D341Med (cell line): ENCODE results near the gene SMYD3.

Experiments used
- DNase-seq: peaks from one replicate; pipeline ENCODE4 v3.0.0; 2012; ENCODE audit warnings: low spot score

Gene SMYD3

DNA sequence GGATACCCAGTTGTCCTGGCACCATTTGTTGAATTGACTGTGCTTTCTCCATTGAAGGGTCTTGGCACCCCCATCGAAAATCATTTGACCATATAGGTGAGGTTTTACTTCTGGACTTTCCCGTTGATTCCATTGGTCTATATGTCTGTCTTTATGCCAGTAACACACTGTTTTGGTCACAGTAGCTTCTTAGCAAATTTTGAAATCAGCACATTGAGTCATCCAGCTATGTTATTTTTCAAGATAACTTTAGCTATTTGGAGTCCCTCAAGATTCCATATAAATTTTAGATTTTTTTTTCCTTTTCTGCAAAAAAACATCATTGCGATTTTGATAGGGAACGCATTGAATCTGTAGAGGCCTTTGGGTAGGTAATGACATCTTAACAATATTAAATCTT lies 235.6 kb downstream of the SMYD3 start:
- no peak for DNase-seq

DNA sequence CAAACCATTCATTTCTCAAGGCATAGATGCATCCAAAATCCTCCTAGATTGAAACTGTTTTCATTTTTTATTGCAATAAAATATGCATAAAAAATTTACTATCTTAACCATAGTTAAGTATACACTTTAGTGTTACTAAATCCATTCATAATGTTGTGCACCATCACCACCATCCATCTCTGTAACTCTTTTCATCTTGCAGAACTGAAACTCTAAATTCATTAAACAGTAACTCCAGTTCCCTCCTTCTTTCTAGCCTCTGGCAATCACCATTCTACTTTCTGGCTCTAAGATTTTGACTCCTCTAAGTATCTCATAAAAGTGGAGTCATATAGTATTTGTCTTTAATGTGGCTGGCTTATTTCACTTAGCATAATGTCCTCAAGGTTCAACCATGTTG lies 236.8 kb downstream of the SMYD3 start:
- no peak for DNase-seq

DNA sequence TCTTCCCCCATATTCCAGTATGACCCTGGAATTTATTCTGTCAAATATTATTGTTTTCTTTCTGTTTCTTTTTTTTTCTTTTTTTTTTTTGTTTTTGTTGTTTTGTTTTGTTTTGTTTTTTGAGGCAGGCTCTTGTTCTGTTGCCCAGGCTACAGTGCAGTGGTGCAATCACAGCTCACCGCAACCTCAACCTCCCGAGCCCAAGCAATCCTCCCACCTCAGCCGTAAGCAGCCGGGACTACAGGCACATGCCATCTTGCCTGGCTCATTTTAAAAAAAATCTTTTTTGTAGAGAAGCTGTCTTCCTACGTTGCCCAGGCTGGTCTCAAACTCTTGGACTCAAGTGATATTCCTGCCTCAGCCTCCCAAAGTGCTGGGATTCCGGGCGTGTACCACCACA lies 237.6 kb downstream of the SMYD3 start:
- no peak for DNase-seq

DNA sequence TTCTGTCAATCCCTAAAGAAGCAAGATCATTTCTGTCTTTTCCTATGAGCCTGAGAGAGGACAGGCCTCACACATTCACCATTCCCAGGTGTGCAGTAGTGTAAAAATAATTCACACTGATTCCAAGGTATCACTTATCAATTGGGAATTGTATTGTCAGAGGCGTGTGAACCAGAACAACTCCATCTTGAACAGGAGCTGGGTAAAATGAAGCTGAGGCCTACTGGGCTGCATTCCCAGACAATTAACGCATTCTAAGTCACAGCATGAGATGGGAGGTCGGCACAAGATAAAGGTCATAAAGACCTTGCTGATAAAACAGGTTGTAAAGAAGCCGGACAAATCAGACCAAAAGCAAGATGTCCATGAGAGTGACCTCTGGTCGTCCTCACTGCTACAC lies 239.2 kb downstream of the SMYD3 start:
- DNase-seq = no peak

DNA sequence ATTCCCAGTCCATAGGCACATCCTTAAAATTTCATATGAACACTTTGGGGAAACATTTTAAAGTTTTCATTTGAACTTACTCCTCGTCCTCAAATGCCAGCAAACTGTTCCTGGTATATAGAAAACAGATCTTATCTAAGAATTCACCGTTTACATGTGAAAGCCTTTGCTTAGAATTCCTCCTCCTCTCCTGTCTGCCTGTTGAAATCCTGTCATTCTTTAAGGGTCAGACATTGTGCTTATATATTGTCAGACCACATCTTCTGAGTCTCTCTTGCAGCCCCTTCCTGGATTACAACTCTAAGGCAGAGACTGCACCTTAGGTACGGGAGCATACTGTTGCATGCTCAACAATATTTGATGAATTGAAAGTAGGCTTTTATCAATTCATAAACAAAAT lies 239.7 kb downstream of the SMYD3 start:
- DNase-seq = no peak

DNA sequence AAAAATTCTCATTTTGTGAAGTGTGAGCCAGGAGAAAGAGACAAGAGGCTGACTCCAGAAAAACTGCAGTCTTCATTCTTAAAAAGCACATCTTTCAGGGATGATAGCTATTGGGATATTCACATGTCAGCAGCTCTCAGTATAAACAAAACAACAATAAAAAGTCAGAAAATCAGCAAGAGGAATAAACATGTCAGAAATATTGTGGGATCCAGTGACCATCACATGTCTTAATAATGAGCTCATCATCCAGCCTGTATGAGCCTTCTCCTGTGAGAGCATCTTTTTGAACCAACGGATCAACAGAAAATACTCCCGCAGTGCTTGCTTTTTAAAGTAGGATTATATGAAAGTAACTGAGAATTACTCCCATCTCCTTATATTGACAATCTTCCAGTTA lies 241.6 kb downstream of the SMYD3 start:
- no peak for DNase-seq

DNA sequence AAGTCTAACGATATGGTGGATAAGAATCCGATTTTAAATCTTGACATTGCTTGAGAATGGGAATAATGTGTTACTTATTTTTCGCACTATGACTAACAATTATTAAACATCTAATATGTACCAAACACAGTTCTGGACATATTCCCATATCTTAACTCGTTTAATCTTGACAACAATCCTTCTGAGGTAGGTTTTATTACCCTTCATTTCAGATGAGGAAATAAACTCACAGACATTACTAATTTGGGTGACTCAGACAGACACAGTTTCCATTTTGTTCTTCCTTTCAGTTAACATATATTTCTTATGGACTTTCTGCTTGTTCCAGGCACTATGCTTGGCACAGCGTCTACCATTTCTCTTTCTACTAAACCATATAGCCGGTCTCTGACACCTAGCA lies 244.8 kb downstream of the SMYD3 start:
- DNase-seq = no peak

DNA sequence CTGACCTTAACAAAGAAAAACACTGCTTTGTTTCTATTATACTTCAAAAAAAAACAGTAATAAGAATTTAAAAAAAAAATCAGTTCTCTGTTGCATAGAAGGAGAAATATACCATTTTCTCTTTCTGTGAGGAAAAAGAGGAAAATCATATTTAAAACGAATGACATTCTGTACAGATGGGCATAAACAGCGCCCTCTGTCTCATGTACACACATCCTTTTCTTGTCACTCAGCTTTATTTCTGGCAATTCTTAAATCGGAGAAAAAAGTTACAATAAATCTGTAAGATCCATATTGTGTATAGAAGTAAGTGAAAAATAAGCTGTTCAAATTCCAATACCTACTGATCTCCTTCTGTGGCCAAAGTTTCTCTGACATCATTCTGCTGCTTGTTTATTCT lies 245.4 kb downstream of the SMYD3 start:
- DNase-seq = no peak

DNA sequence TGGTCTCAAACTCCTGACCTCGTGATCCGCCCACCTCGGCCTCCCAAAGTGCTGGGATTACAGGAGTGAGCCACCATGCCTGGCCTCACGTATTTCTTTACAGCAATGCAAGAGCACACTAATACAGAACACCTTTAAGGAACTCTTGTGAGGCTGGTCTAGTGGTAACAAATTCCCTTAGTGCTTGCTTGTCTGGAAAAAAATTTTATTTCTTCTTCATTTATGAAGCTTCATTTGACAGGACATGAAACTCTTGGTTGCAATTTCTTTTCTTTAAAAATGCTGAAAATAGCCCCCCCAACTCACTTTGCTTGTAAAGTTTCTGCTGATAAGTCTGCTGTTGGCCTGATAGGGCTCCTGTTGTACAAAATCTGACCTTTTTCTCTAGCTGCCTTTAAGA lies 248.8 kb downstream of the SMYD3 start:
- DNase-seq = no peak

DNA sequence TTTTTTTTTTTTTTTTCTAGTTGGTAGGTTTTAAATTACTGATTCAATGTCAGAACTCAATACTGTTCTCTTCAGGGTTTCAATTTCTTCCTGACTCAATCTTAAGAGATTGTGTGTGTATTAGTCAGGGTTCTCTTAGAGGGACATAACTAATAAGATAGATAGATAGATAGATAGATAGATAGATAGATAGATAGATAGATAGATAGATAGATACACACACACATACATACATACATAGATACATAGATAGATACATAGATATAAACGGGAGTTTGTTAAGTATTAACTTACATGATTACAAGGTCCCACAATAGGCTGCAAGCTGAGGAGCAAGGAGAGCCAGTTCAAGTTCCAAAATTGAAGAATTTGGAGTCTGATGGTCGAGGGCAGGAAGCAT lies 251.3 kb downstream of the SMYD3 start:
- no peak for DNase-seq

DNA sequence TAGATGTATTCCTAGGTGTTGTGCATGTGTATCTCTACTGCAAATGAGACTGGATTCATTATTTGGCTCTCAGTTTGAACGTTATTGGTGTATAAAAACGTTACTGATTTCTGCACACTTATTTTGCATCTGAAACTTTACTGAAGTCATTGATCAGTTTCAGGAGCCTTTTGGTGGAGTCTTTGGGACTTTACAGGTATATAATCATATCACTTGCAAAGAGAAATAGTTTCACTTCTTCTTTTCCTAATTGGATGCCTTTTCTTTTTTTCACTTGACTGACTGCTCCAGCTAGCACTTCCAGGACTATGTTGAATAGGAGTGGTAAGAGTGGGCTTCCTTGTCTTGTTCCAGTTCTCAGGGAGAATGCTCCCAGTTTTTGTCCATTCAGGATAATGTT lies 252.2 kb downstream of the SMYD3 start:
- no peak for DNase-seq

DNA sequence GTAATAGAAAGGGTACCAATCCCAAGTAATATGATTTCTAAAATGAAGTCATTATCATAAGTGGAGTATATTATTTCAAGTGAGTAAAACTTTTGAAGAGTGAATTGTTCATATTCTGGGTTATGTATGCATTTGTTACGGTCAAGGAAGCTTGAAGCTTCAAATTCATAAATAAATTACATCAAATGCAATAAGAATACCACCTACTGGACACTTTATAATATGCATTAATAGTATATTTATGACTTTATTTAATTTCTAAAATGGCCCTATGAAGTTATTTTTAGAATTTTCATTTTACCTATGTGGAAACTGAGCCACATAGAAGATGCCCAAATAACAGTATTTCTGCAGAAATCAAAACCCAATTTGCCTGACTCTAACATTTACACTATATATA lies 260.6 kb downstream of the SMYD3 start:
- DNase-seq = no peak

DNA sequence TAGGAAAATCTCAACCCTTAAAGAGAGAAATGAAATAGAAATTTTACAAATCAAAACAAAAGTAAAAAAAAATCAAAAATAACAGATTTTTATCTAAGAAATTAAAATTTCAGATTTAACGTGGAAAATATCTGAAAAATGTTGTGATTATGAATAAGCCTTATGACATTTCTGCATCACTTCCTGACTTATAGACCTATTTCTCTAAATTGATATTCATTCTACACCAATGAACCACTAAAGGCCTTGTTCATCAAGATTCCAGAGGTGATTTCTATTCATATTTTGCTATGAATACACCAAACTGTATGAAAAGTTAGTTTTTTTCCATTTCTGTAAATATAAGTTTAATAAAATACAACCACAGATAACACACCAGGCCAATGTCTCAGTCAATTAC lies 261.5 kb downstream of the SMYD3 start:
- no peak for DNase-seq

DNA sequence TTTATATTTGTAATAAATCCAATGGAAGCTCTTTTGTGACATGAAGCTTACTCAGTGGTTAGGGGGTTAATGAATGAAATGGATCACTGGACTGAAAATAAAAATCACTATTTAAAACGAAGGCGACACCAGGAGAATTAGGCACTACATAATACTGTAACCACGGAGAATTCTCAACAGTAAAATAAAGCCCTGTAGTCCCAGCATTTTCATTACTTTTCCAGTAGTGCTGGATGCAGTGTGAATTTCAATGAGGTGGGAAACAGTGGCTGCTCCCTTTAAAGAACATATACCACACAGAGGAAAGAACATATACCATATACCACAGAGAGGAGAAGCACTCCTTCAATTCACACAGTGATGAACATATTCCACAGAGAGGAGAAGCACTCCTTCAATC lies 275.0 kb downstream of the SMYD3 start:
- no peak for DNase-seq

DNA sequence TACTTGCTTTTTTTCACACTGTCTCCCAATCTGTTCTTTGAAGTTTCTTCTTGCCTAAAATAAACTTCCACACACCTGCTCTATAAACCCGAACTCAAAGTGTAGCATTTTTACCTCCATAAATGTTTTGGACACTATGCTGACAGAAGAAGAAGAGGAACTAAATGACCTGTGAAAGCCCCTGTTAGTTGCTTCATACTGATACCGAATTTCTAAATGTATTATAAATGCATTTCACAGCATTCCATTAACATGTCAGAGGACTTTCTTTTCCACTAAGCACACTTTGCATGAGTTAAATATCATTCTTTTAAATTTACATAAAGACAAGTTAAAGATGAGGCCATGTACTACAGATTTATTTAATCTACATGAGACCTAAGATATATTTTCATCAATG lies 281.0 kb downstream of the SMYD3 start:
- no peak for DNase-seq

DNA sequence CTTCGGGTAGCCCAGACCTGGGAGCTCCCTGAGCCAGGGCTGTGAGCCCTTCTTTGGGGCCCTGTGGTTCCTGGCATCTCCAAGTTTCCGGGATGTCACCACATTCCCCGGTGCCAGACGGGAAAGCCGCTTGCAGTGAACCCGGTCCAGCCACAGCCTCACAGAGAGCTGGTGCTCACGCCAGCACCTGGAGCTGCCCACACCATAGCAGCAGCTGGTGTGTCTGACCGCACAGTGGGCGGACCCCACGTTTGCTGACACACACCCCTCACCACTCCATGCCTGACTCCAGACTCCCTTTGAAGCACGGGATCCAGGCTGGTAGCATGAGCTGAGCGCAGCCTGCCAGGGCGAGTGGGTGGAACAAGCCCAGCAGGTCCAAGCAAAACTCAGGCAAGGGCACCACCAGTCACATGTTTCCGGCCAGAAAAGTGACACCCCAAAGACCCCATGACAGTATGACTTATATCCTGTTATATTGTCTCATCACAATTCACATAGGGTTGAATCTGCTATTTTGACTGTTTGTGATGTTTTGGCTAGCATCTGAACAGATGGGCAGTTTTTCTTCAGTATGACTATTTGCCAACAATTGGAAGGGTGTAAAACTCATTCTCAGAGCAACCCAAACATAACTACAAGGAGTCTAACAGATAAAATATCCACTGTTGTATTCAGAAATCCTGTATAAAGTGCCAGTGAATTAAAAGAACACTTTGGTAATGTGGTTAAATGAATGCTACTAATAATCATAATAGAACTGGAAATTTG lies 285.4 kb downstream of the SMYD3 start:
- DNase-seq = no peak

DNA sequence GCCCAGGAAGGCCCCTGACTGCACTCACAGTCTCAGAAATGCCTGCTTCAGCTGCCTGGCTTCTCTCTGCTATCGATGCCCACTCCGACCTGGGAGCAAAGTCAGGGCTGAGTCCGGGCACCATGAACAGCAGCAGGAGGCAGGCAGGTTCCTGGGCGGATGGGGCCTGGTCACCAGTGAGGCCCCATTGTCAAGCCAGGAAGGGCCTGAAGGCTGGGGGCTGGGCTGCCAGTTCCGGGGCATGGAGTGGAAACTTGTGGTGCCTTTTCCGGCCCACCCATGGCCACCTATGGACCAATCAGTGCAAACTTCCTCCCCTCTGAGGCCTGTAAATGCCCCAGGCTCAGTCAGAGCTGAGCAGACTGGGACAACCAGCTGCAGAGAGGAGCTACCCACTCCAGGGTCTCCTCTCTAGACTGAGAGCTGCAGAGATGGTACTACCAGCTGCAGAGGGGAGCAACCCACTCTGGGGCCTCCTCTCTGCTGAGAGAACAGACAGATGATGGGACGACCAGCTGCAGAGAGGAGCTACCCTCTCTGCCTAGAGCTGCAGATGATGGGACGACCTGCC lies 286.5 kb downstream of the SMYD3 start:
- DNase-seq = no peak

DNA sequence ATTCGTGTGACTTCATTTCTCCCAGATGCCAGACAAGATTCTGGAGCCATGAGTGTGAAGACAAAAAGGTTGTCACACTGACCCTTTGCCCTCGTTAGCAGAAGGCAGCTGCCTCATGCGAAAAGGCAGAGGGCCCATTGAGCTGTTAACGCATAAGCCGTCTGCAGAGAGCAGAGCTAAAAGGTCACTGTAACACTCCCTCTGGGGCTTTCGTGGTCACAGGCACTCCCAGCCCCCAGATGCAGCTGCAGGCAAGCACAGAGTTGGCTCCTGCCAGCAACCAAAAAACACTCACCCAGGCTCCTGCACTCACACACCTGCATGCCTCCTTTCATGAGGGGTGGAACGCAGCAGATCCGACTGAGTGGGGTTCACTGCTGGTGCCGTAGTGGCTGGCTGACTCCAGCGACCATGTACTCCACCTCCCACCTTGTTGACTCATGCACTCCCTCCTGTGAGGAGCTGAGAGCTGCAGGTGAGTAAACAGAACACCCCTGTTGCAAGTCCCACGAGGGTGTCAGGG lies 287.5 kb downstream of the SMYD3 start:
- peak; percentile 29 for DNase-seq

DNA sequence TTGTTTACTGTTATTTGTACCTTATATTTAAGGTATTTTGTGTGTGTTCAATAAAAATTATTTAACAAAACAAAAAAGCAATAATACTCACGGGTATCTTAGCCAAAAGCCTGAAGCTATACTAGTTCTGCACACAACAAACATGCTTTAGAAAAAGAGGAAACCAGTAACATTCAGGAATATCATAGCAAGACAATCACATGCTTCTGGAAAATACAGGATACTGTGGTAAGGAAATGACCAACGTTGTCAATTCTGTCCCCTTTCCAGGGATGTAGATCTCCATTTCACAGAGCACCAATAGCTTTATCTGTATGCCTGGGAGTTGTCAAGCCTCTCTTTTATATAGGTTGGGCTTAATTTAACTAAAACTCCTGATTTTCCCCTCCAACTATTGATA lies 288.4 kb downstream of the SMYD3 start:
- DNase-seq = no peak

DNA sequence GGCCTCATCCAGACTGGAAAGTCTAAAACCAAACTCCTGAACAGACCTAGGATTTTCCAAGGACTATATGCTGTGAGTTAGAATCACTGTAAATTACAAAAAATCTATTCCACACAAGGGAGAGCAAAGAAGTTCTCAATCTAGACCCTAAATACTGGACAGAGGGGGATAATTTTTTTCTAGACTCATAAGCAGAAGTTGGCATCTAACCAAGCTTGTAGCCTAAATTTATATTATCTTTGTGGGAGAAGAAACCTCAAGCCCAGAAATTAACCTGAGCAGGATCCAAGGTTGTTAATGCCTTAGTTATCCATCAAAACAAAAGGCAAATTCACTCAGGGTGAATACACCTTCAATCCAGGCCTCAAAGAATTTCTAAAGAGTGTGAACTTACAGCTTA lies 290.2 kb downstream of the SMYD3 start:
- DNase-seq = no peak

DNA sequence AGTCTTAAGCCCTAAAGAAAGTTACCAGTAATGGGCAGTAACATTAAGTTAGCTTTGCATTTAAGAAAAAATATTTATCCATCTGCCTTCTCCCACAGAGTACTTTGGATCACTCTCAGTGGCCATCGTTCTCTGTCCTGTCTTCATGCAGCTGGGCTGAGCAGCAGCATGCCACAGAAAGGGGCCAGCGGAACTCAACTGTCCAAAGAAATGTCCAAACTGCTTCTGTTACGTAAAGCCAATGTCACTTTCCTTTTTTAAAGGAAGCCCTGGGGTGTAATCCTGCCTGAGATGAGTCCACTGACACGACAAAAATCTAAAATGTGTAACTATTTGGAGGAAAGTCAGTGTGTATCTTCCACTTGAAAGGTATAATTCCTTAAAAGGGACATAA lies 291.6 kb downstream of the SMYD3 start:
- no peak for DNase-seq

DNA sequence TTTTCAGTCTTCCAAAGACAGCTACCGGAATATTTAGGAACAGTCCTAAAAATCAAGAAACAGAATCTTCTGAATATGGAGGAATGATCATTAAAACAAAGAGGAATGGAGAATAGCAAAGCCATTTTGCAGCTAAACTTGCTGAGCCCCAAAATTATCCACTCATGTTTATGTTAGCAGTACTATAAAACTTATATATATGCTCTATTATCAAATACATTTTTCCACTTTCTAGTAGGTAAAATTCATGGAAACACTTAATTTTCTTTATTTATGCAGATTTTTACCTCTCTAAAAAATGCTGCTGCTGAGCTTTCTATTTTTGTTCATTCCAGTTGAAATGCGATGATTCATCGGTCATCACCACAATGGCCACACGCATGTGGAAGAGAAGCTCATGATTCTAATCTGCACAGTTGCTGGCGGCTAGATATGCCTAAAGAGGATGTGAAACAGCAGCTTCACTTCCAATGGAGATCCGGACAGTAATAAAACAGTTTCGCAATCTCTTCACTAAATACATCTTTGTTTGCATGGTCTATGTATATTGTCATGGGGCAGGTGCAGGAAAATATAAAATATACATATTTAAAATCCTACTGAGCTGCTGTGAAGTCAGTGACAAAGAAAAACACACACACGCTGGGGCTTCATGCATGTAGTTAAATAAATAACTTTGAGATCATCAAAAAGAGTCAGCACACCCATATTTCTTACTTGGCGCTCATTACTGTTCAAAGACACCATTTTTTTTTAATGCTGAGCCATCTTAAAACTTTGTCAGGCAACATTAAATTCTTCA lies 292.2 kb downstream of the SMYD3 start:
- no peak for DNase-seq

DNA sequence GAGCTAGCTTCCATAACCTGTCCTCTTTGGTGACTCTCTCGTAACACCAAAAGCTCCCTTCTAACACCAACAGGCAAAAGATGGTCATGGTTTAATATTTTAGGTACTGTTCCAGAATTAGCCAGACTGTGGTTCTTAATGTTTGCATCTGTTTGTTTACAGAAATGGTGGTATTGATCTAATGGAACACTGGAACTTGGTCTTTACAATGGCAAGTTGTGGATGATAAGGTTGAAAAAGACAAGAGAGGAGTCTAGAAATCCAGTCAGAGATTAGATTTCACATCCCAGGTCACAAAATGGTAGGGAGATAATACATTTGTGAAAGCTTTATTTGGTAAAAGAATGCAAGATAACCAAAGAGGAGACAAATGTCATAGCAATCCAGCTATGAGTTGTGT lies 293.1 kb downstream of the SMYD3 start:
- DNase-seq = no peak
